H1 (cell line): ENCODE results near the gene ZFPL1. TPM values are rescaled to one million over a fixed set of nuclear protein-coding genes. Genes with fewer than 3 reads are reported as not detected.

Source experiments
- CTCF ChIA-PET: fragments of 300-600 bp; sonication (Branson Sonifier 250); formaldehyde crosslinking; loops from one replicate; lab custom pipeline; 2021; ENCODE audit not compliant: partially characterized antibody; lab: Charles Lee
- POLR2A ChIA-PET: fragments of 300-600 bp; sonication (Branson Sonifier 250); formaldehyde crosslinking; loops from one replicate; lab custom pipeline; 2021; ENCODE audit warnings: inconsistent platforms; ENCODE audit not compliant: partially characterized antibody; lab: Charles Lee
- DNase-seq, 2 experiments: peaks; one replicate each; pipeline versions ENCODE4 v3.0.0 to v3.0.0-alpha.2; 2010 to 2022; ENCODE audit warnings: low spot score in 2 of 2, low read depth in 1 of 2, mixed read lengths in 1 of 2
- FAIRE-seq: peaks from 2 replicates; lab custom pipeline; 2011; peaks lifted over from hg19 to GRCh38; lab: Jason Lieb, UNC
- H2AFZ ChIP-seq: 2 replicates; pipeline ENCODE4 v1.8.1; 2012; ENCODE audit warnings: low read length, inconsistent platforms
- H2AK5ac ChIP-seq: 2 replicates; pipeline ENCODE4 v1.6.1; 2013; ENCODE audit warnings: low read depth, low read length
- H2BK120ac ChIP-seq: replicated peaks from 2 replicates; pipeline ENCODE3; 2013; ENCODE audit warnings: low read depth, low read length, inconsistent platforms
- H2BK12ac ChIP-seq: 2 replicates; pipeline ENCODE4 v1.6.1; 2013; ENCODE audit warnings: low read depth, low read length
- H2BK15ac ChIP-seq: 2 replicates; pipeline ENCODE4 v1.6.1; 2013; ENCODE audit warnings: low read length
- H2BK20ac ChIP-seq: 2 replicates; pipeline ENCODE4 v1.6.1; 2013; ENCODE audit warnings: low read length
- H2BK5ac ChIP-seq: 2 replicates; pipeline ENCODE4 v1.6.1; 2013; ENCODE audit warnings: low read depth, low read length
- H3K14ac ChIP-seq: 2 replicates; pipeline ENCODE4 v1.6.1; 2013; ENCODE audit warnings: inconsistent platforms; ENCODE audit not compliant: insufficient read length
- H3K18ac ChIP-seq: 2 replicates; pipeline ENCODE4 v1.6.1; 2013; ENCODE audit warnings: low read length; ENCODE audit errors: extremely low read depth
- H3K23ac ChIP-seq: 2 replicates; pipeline ENCODE4 v1.6.1; 2013; ENCODE audit warnings: inconsistent platforms; ENCODE audit not compliant: insufficient read length
- H3K23me2 ChIP-seq: 2 replicates; pipeline ENCODE4 v1.6.1; 2013; ENCODE audit warnings: low read depth, low read length
- H3K27ac ChIP-seq: 2 replicates; pipeline ENCODE4 v1.6.1; 2011; ENCODE audit warnings: low read depth, low read length, inconsistent platforms
- H3K27me3 ChIP-seq, 4 experiments: replicated peaks in 1 of 4; 1 replicate in 1 of 4; 2 replicates in 3 of 4; pipeline versions ENCODE4 v1.6.1 to v1.8.1; 2011 to 2013; ENCODE audit warnings: low read length in 3 of 4, mild to moderate bottlenecking in 3 of 4, inconsistent platforms in 2 of 4, mixed read lengths in 2 of 4, moderate library complexity in 1 of 4; ENCODE audit not compliant: control insufficient read depth in 3 of 4, insufficient read depth in 3 of 4; ENCODE audit errors: extremely low read depth in 1 of 4
- H3K36me3 ChIP-seq, 4 experiments: 2 replicates each; pipeline versions ENCODE4 v1.6.1 to v1.8.1; 2011 to 2013; ENCODE audit warnings: mild to moderate bottlenecking in 4 of 4, low read length in 3 of 4, moderate library complexity in 2 of 4, control low read depth in 1 of 4, inconsistent platforms in 1 of 4; ENCODE audit not compliant: insufficient read depth in 4 of 4, control insufficient read depth in 2 of 4
- H3K4ac ChIP-seq: replicated peaks from 2 replicates; pipeline ENCODE3; 2013; ENCODE audit warnings: low read length, low read depth, mixed read lengths, inconsistent platforms; ENCODE audit not compliant: insufficient read length
- H3K4me1 ChIP-seq, 4 experiments: replicated peaks in 1 of 4; 1 replicate in 1 of 4; 2 replicates in 3 of 4; pipeline versions ENCODE4 v1.6.1 to v1.8.1; 2011 to 2013; ENCODE audit warnings: low read length in 3 of 4, inconsistent platforms in 2 of 4, mixed read lengths in 1 of 4; ENCODE audit not compliant: insufficient read depth in 4 of 4, control insufficient read depth in 3 of 4
- H3K4me2 ChIP-seq, 2 experiments: 2 replicates each; pipeline versions ENCODE4 v1.6.1 to v1.8.1; 2011 to 2013; ENCODE audit warnings: low read depth in 2 of 2, low read length in 2 of 2, control low read depth in 1 of 2, inconsistent platforms in 1 of 2, mild to moderate bottlenecking in 1 of 2; ENCODE audit not compliant: insufficient read depth in 1 of 2
- H3K4me3 ChIP-seq, 4 experiments: fragments of 200-600, 300-600 bp in 1 of 4; sonication (generic), shearing (Covaris generic), sonication (Bioruptor Twin) in 1 of 4; 2 replicates each; pipeline versions ENCODE4 v1.5.1 to v1.8.1; 2011 to 2016; ENCODE audit warnings: low read length in 4 of 4, low read depth in 3 of 4, control low read depth in 2 of 4, inconsistent platforms in 2 of 4, mild to moderate bottlenecking in 2 of 4, mixed read lengths in 1 of 4, moderate library complexity in 1 of 4; ENCODE audit not compliant: insufficient read depth in 2 of 4; ENCODE audit errors: extremely low read depth in 1 of 4
- H3K56ac ChIP-seq: replicated peaks from 2 replicates; pipeline ENCODE3; 2013; ENCODE audit warnings: low read depth, mild to moderate bottlenecking, mixed read lengths, low read length, inconsistent platforms; ENCODE audit not compliant: insufficient read length
- H3K79me1 ChIP-seq: 2 replicates; pipeline ENCODE4 v1.6.1; 2013; ENCODE audit warnings: low read depth, low read length, control low read depth
- H3K79me2 ChIP-seq, 2 experiments: 2 replicates each; pipeline versions ENCODE4 v1.6.1 to v1.8.1; 2012 to 2013; ENCODE audit warnings: low read length in 2 of 2, mild to moderate bottlenecking in 2 of 2, inconsistent platforms in 1 of 2; ENCODE audit not compliant: insufficient read depth in 2 of 2, control insufficient read depth in 1 of 2
- H3K9ac ChIP-seq, 4 experiments: replicated peaks in 1 of 4; 1 replicate in 1 of 4; 2 replicates in 3 of 4; pipeline versions ENCODE4 v1.6.1 to v1.8.1; 2011 to 2013; ENCODE audit warnings: low read depth in 3 of 4, low read length in 3 of 4, control low read depth in 2 of 4, mild to moderate bottlenecking in 2 of 4, moderate library complexity in 2 of 4, inconsistent platforms in 1 of 4; ENCODE audit errors: extremely low read depth in 1 of 4
- H3K9me3 ChIP-seq, 2 experiments: 2 replicates each; pipeline versions ENCODE4 v1.6.1 to v1.8.1; 2012 to 2013; ENCODE audit warnings: mild to moderate bottlenecking in 2 of 2, moderate library complexity in 2 of 2, control low read depth in 1 of 2, inconsistent platforms in 1 of 2, low read depth in 1 of 2, low read length in 1 of 2, mixed read lengths in 1 of 2; ENCODE audit not compliant: insufficient read depth in 2 of 2
- H4K20me1 ChIP-seq, 2 experiments: replicated peaks in 1 of 2; 2 replicates each; pipeline versions ENCODE3 to v1.8.1; 2011 to 2013; ENCODE audit warnings: inconsistent platforms in 2 of 2, low read length in 2 of 2, mild to moderate bottlenecking in 1 of 2; ENCODE audit not compliant: insufficient read depth in 2 of 2, control insufficient read depth in 1 of 2
- H4K5ac ChIP-seq: 2 replicates; pipeline ENCODE4 v1.6.1; 2013; ENCODE audit warnings: low read length, low read depth, mixed read lengths, inconsistent platforms; ENCODE audit not compliant: insufficient read length
- H4K8ac ChIP-seq: 2 replicates; pipeline ENCODE4 v1.8.0; 2013; ENCODE audit warnings: mild to moderate bottlenecking, moderate library complexity, low read length, inconsistent platforms; ENCODE audit not compliant: insufficient read depth; ENCODE audit errors: extremely low read depth
- H4K91ac ChIP-seq: replicated peaks from 2 replicates; pipeline ENCODE3; 2013; ENCODE audit warnings: low read length, mixed read lengths, inconsistent platforms; ENCODE audit not compliant: insufficient read length
- ASH2L ChIP-seq: fragments of 200-600, 300-600 bp; sonication (generic); IDR thresholded peaks from one replicate; pipeline ENCODE4 v1.7.1; 2017; ENCODE audit warnings: low read length
- CTBP2 ChIP-seq: IDR thresholded peaks from 2 replicates; pipeline ENCODE4 v1.7.0; 2011; ENCODE audit warnings: borderline replicate concordance, mild to moderate bottlenecking, moderate library complexity, mixed read lengths, low read length; ENCODE audit not compliant: insufficient read depth, insufficient read length
- FOSL1 ChIP-seq: IDR thresholded peaks from 2 replicates; pipeline ENCODE4 v1.6.1; 2011; ENCODE audit warnings: mild to moderate bottlenecking, low read depth, low read length, moderate library complexity; ENCODE audit not compliant: insufficient read depth
- NRF1 ChIP-seq: IDR thresholded peaks from 2 replicates; pipeline ENCODE4 v1.6.1; 2011; ENCODE audit warnings: mild to moderate bottlenecking, low read depth, low read length, improper control_type of control experiment
- PHF8 ChIP-seq: fragments of 200-600 bp; sonication (generic); conservative IDR thresholded peaks from 2 replicates; pipeline ENCODE4 v1.7.1; 2012; ENCODE audit warnings: low read depth, mild to moderate bottlenecking, inconsistent platforms, low read length, moderate library complexity
- SIN3A ChIP-seq, 2 experiments: IDR thresholded peaks in 1 of 2; conservative IDR thresholded peaks in 1 of 2; 2 replicates each; pipeline ENCODE4 v1.6.1; 2011 to 2012; ENCODE audit warnings: low read length in 2 of 2, improper control_type of control experiment in 1 of 2, low read depth in 1 of 2, mild to moderate bottlenecking in 1 of 2
- SP2 ChIP-seq: IDR thresholded peaks from 2 replicates; pipeline ENCODE4 v1.6.1; 2012; ENCODE audit warnings: mild to moderate bottlenecking, low read length, inconsistent platforms
- SUZ12 ChIP-seq: fragments of 200-600 bp; sonication (generic); IDR thresholded peaks from 2 replicates; pipeline ENCODE4 v1.6.1; 2012; ENCODE audit warnings: mild to moderate bottlenecking, inconsistent platforms, low read length, moderate library complexity, mixed read lengths
- TAF1 ChIP-seq: IDR thresholded peaks from 2 replicates; pipeline ENCODE4 v1.6.1; 2011; ENCODE audit warnings: mild to moderate bottlenecking, low read depth, low read length
- TBP ChIP-seq: IDR thresholded peaks from 2 replicates; pipeline ENCODE4 v1.6.1; 2011; ENCODE audit warnings: low read depth, low read length, improper control_type of control experiment
- TEAD4 ChIP-seq: IDR thresholded peaks from 2 replicates; pipeline ENCODE4 v1.6.1; 2012; ENCODE audit warnings: low read depth, low read length, inconsistent platforms, mixed read lengths
- YY1 ChIP-seq: IDR thresholded peaks from 2 replicates; pipeline ENCODE4 v1.6.1; 2011; ENCODE audit warnings: low read depth, mild to moderate bottlenecking, low read length
- WGBS, 2 experiments: shearing (Covaris generic) in 1 of 2; methylation state at CpG; one replicate each; pipeline versions ENCODE4 v1.1.6 to v1.1.7; 2013 to 2015; ENCODE audit warnings: low lambda C conversion rate in 2 of 2, mixed read lengths in 2 of 2, inconsistent platforms in 1 of 2, low coverage in 1 of 2, missing lambda C conversion rate in 1 of 2; ENCODE audit not compliant: insufficient replicate concordance in 2 of 2, insufficient coverage in 1 of 2, insufficient read length in 1 of 2; ENCODE audit errors: extremely low coverage in 1 of 2, missing lambda C conversion rate in 1 of 2; 5-methylcytosine and 5-hydroxymethylcytosine counted together
- polyA plus RNA-seq, 7 experiments: library from polyadenylated mRNA; depleted of rRNA in 3 of 7; stranded (reverse) in 5 of 7; unstranded in 2 of 7; fragments of >200 nt in 5 of 7; fragments of 200-250 nt in 2 of 7; gene quantifications; 1 replicate in 5 of 7; 2 replicates in 1 of 7; 4 replicates in 1 of 7; pipeline versions ENCODE4 v1.2.1 to v1.2.3, GENCODE V29; 2011 to 2013; ENCODE audit warnings: missing spikeins in 2 of 7, mixed read lengths in 2 of 7
- total RNA-seq: library from RNA; stranded (reverse); fragmentation: NEBNext Ultra II Directional; extraction: Animal tissue kit (Norgen Biotek cat#: 25700); gene quantifications from 2 replicates; pipeline ENCODE4 v1.2.1, GENCODE V29; 2021

The ZFPL1 gene
- total and polyA plus RNA-seq, 2 of the 8 experiments (the other 6 are each of a cell fraction or from before 2014, with no cell fraction given): 21.5 to 76.8 TPM

DNA sequence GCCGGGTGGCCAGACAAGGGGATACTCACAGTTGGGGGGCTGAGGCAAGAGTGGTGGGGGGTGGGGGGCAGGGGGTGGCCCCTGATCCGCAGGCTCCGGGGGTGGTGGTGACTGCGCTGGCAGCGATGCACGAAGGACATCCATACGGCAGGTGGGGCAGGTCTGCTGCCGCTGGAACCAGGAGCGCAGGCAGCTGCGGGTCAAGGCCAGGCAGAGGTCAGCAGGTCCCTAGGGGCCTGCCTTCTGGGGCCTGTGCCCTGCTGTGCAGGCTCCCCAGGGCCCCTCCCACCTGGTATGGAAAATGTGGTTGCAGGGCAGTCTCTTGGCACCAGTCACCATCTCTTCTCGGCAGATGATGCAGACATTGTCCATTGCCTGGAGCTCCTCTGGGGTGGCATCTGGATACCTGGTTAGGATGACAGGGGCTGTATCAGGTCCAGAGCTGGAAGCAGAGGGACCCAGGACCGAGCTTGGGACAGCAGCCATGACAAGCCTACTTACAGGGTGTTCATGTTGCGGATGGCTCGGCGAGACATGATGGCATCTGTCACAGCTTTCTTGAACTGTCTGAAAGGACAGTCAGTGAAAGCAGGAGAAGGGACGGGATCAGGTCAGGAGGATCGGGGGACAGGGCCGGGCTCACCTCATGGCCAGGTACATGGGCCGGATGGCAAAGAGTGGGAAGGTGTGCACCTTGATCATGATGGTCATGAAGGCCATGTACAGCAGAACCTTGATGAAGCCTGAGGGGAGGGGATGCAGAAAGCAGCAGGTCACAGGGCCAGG lies 46.8 kb downstream of the ZFPL1 start:
- Histone ChIP-seq H3K27ac (no peak overlapping the region), H3K14ac (no peak overlapping the region), H3K18ac (no peak overlapping the region), H2BK12ac (0 out of 2 replicates have a peak overlapping the region, but pooled peaks have one; percentile 27), H3K23me2 (peaks cover 14% of the 10 kb centered on the region), H4K91ac (no peak overlapping the region), H2BK120ac (no peak overlapping the region), H4K20me1 (peaks cover 0 to 16% of the 10 kb centered on the region in 2 experiments), H2AK5ac (no peak overlapping the region), H2BK20ac (no peak overlapping the region), H3K36me3 (peaks cover 18 to 53% (median 44%) of the 10 kb centered on the region in 4 experiments), H2AFZ (no peak overlapping the region), H4K5ac (no peak overlapping the region), H4K8ac (no peak overlapping the region), H2BK15ac (no peak overlapping the region), H3K56ac (no peak overlapping the region), H3K79me1 (peaks cover 3% of the 10 kb centered on the region; the same call in 1 of the 2 replicates), H3K4me2 (no peak overlapping the region), H3K23ac (no peak overlapping the region), H3K9ac (no peak overlapping the region), H3K4me1 (peaks cover 0 to 13% (median 7%) of the 10 kb centered on the region in 4 experiments; a peak in 6 of 7 replicates), H3K27me3 (no peaks in the 10 kb centered on the region), H2BK5ac (no peak overlapping the region), H3K79me2 (peaks cover 0 to 15% of the 10 kb centered on the region in 2 experiments; a peak in 1 of 4 replicates), H3K4me3 (no peak overlapping the region), H3K9me3 (no peaks in the 10 kb centered on the region), H3K4ac (no peak overlapping the region)
- WGBS, 2 experiments: 90% methylated on average over 10 of the region's 19 CpGs; no CpG with 5 or more reads in 1 of the 2 experiments
- POLR2A ChIA-PET: interaction anchor here (1.0 to 15.8 kb wide), 4 partner anchors 14 to 38 kb away, joined by 3 to 305 read pairs (median 8); partner anchors contain the start of genes FAU, MRPL49, TM7SF2 and ZNHIT2
- CTCF ChIA-PET: interaction anchor here (1.0 to 9.5 kb wide), 8 partner anchors 9 to 77 kb away, joined by 3 to 71 read pairs (median 6); partner anchors contain the start of genes CAPN1, FAU, MRPL49 and TM7SF2
- DNase-seq (no peak), FAIRE-seq (no peak)
- TF ChIP-seq SUZ12: no peak
- no peak for TF ChIP-seq TAF1
- TF ChIP-seq SIN3A (conservative IDR thresholded peaks at IDR 0.05 in 1 of 2, IDR thresholded peaks at IDR 0.05 in 1 of 2; ENCODE audit: low read depth in 1 of 2, low read length in 2 of 2): no peak
- TF ChIP-seq SP2: no peak
- no peak for TF ChIP-seq TBP
- no peak for TF ChIP-seq FOSL1
- no peak for TF ChIP-seq CTBP2
- TF ChIP-seq ASH2L: no peak
- no peak for TF ChIP-seq TEAD4
- no peak for TF ChIP-seq PHF8
- TF ChIP-seq YY1: no peak
- no peak for TF ChIP-seq NRF1
